Mesendoderm (in vitro differentiated cells): ENCODE data around the gene GLT6D1.

Source experiments
- DNase-seq: peaks from one replicate; pipeline ENCODE4 v3.0.0; 2013
- H2AK5ac ChIP-seq: 2 replicates; pipeline ENCODE4 v1.6.1; 2013; ENCODE audit warnings: low read length, inconsistent platforms
- H2BK120ac ChIP-seq: 2 replicates; pipeline ENCODE4 v1.6.1; 2013; ENCODE audit warnings: low read depth, mild to moderate bottlenecking, low read length, moderate library complexity, mixed read lengths
- H2BK15ac ChIP-seq: replicated peaks from 2 replicates; pipeline ENCODE4 v1.6.1; 2013; ENCODE audit warnings: low read depth, mild to moderate bottlenecking, moderate library complexity
- H2BK5ac ChIP-seq: 2 replicates; pipeline ENCODE4 v1.6.1; 2013; ENCODE audit warnings: low read length, inconsistent platforms
- H3K18ac ChIP-seq: 2 replicates; pipeline ENCODE4 v1.6.1; 2013; ENCODE audit warnings: mild to moderate bottlenecking, low read length, mixed read lengths
- H3K23ac ChIP-seq: one replicate; pipeline ENCODE4 v1.6.1; 2013; ENCODE audit warnings: low read length
- H3K27ac ChIP-seq: 2 replicates; pipeline ENCODE4 v1.5.1; 2013; ENCODE audit warnings: low read depth, mild to moderate bottlenecking, inconsistent platforms, low read length, moderate library complexity
- H3K27me3 ChIP-seq: 2 replicates; pipeline ENCODE4 v1.6.1; 2013; ENCODE audit warnings: low read length, control low read depth, mild to moderate bottlenecking, inconsistent platforms; ENCODE audit not compliant: insufficient read depth, poor library complexity
- H3K36me3 ChIP-seq: 2 replicates; pipeline ENCODE4 v1.6.1; 2013; ENCODE audit warnings: low read length, inconsistent platforms; ENCODE audit not compliant: control insufficient read depth, insufficient read depth
- H3K4ac ChIP-seq: one replicate; pipeline ENCODE4 v1.6.1; 2013; ENCODE audit warnings: low read depth, mild to moderate bottlenecking, low read length, moderate library complexity
- H3K4me1 ChIP-seq: 2 replicates; pipeline ENCODE4 v1.6.1; 2013; ENCODE audit warnings: low read depth, low read length, inconsistent platforms; ENCODE audit not compliant: control insufficient read depth
- H3K4me2 ChIP-seq: 2 replicates; pipeline ENCODE4 v1.6.1; 2013; ENCODE audit warnings: low read length
- H3K4me3 ChIP-seq: 2 replicates; pipeline ENCODE4 v1.5.1; 2013; ENCODE audit warnings: mild to moderate bottlenecking, low read length
- H3K56ac ChIP-seq: one replicate; pipeline ENCODE4 v1.6.1; 2013; ENCODE audit warnings: low read length
- H3K79me1 ChIP-seq: 2 replicates; pipeline ENCODE4 v1.6.1; 2013; ENCODE audit warnings: low read length, inconsistent platforms
- H3K79me2 ChIP-seq: 2 replicates; pipeline ENCODE4 v1.6.1; 2013; ENCODE audit warnings: mild to moderate bottlenecking, low read length; ENCODE audit not compliant: control insufficient read depth, insufficient read depth
- H3K9ac ChIP-seq: 2 replicates; pipeline ENCODE4 v1.6.1; 2013; ENCODE audit warnings: low read length, inconsistent platforms
- H4K5ac ChIP-seq: one replicate; pipeline ENCODE4 v1.6.1; 2013; ENCODE audit warnings: low read length
- H4K8ac ChIP-seq: one replicate; pipeline ENCODE4 v1.6.1; 2013; ENCODE audit warnings: low read depth, mild to moderate bottlenecking, control low read depth, low read length, moderate library complexity
- WGBS: extraction: QIAGEN DNeasy Blood & Tissue Kit; methylation state at CpG from one replicate; pipeline ENCODE4 v1.1.7; 2013; ENCODE audit warnings: low lambda C conversion rate, missing lambda C conversion rate; ENCODE audit not compliant: insufficient coverage; ENCODE audit errors: extremely low coverage; 5-methylcytosine and 5-hydroxymethylcytosine counted together

Gene GLT6D1

DNA sequence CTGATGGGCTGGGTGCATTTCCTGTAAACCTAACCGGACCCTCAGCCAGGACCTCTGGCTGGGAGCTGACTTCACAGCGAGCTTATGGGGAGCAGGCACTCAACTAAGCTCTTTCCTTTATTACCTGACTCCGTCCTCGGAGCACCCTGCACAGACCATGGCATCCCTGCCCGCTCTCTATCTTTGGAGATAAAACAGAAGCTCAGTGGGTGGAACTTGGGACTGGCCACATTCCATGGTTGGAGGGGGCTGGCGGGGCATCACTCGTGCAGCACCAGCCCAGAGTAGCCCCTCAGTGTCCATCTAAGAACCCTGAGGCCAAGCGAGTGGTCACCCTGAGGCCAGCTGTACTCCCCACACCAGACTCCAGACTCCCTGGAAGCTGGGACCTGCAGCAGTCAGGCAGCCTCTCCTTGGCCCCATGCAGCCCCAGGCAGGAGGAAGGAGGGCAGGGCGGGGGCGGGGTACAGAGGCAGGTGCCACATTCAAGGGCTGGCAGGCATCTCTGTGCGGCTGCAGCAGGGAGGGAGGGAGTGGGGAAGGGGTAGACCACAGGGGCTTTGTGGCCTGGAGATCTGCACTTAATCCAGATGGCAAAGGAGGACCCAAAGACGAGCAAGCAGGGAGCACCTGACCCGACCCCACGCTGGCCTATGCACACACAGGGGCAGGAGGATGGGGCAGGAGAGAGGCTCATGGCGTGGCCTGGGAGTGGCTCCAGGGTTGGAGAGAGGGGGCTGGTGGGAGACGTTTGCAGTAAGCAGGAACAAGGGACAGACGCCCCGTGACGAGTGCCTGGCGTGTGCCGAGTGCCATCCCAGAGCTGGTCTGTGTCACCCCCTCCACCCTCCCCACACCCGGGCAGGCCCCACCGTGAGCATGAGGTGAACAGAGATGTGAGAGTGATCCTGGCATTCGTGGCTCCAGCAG lies 26.1 kb downstream of the GLT6D1 start:
- H3K4me3 ChIP-seq = no peak overlapping the region
- no peak overlapping the region for H2BK15ac ChIP-seq
- no peaks in the 10 kb centered on the region for H3K27me3 ChIP-seq
- no peak overlapping the region for H2BK120ac ChIP-seq
- no peak overlapping the region for H3K56ac ChIP-seq
- H3K79me1 ChIP-seq = no peaks in the 10 kb centered on the region
- no CpG with 5 or more reads among the region's 24 CpGs for WGBS
- H2BK5ac ChIP-seq = no peak overlapping the region
- no peaks in the 10 kb centered on the region for H3K79me2 ChIP-seq
- H3K4me1 ChIP-seq = no peaks in the 10 kb centered on the region
- no peak overlapping the region for H4K5ac ChIP-seq
- H3K27ac ChIP-seq = no peak overlapping the region
- no peak overlapping the region for H3K23ac ChIP-seq
- no peak overlapping the region for H4K8ac ChIP-seq
- H3K36me3 ChIP-seq = no peaks in the 10 kb centered on the region
- DNase-seq = no peak
- no peak overlapping the region for H3K18ac ChIP-seq
- no peak overlapping the region for H3K9ac ChIP-seq
- no peak overlapping the region for H2AK5ac ChIP-seq
- H3K4ac ChIP-seq = no peak overlapping the region
- no peak overlapping the region for H3K4me2 ChIP-seq

DNA sequence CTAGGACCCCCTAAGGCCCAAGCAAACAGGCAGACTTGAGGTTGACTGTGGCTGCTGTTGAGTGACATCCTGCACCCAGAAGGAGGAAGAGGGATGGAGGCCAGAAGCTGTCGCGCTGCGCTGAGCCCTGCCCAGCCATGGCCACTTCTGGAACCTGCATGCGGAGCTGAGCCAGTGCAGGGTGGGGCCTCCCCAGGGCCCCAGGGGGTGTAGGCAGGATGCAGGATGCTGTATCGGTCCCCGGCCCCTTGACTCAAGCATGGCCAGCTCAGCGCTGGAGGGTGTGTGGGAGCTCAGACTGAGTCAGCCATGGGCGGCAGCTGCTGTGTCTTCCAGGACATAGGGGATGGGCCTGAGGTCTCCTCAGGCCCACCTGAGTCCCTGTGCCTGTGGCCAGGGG lies 26.9 kb downstream of the GLT6D1 start:
- Histone ChIP-seq H3K23ac (no peak overlapping the region), H3K4ac (no peak overlapping the region), H3K9ac (no peak overlapping the region), H2BK120ac (no peak overlapping the region), H2BK15ac (no peak overlapping the region), H3K27ac (no peak overlapping the region), H3K56ac (no peak overlapping the region), H3K4me3 (no peak overlapping the region), H4K8ac (no peak overlapping the region), H3K4me1 (no peaks in the 10 kb centered on the region), H3K79me2 (no peaks in the 10 kb centered on the region), H3K4me2 (no peak overlapping the region), H4K5ac (no peak overlapping the region), H2BK5ac (no peak overlapping the region), H3K18ac (no peak overlapping the region), H3K79me1 (no peaks in the 10 kb centered on the region), H3K27me3 (no peaks in the 10 kb centered on the region), H3K36me3 (no peaks in the 10 kb centered on the region), H2AK5ac (no peak overlapping the region)
- no CpG with 5 or more reads among the region's 8 CpGs for WGBS
- DNase-seq = no peak

DNA sequence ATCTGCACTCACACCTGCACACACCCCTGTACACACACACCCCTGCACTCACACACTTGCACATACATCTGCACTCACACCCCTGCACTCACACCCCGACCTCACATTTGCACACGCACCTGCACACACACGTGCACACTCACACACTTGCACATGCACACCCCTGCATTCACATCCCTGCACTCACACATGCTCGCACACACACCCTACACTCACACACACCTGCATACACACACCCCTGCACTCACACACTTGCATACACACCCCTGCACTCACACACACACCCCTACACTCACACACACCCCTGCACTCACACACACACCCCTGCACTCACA lies 27.5 kb downstream of the GLT6D1 start:
- Histone ChIP-seq H3K23ac (no peak overlapping the region), H2BK120ac (no peak overlapping the region), H3K4me3 (no peak overlapping the region), H3K18ac (no peak overlapping the region), H3K79me1 (no peaks in the 10 kb centered on the region), H3K27ac (no peak overlapping the region), H2AK5ac (no peak overlapping the region), H4K5ac (no peak overlapping the region), H3K4me2 (no peak overlapping the region), H3K9ac (no peak overlapping the region), H4K8ac (no peak overlapping the region), H3K4ac (no peak overlapping the region), H2BK5ac (no peak overlapping the region), H3K79me2 (no peaks in the 10 kb centered on the region), H3K27me3 (no peaks in the 10 kb centered on the region), H3K4me1 (no peaks in the 10 kb centered on the region), H3K56ac (no peak overlapping the region), H2BK15ac (no peak overlapping the region), H3K36me3 (no peaks in the 10 kb centered on the region)
- no CpG with 5 or more reads among the region's 4 CpGs for WGBS
- no peak for DNase-seq

DNA sequence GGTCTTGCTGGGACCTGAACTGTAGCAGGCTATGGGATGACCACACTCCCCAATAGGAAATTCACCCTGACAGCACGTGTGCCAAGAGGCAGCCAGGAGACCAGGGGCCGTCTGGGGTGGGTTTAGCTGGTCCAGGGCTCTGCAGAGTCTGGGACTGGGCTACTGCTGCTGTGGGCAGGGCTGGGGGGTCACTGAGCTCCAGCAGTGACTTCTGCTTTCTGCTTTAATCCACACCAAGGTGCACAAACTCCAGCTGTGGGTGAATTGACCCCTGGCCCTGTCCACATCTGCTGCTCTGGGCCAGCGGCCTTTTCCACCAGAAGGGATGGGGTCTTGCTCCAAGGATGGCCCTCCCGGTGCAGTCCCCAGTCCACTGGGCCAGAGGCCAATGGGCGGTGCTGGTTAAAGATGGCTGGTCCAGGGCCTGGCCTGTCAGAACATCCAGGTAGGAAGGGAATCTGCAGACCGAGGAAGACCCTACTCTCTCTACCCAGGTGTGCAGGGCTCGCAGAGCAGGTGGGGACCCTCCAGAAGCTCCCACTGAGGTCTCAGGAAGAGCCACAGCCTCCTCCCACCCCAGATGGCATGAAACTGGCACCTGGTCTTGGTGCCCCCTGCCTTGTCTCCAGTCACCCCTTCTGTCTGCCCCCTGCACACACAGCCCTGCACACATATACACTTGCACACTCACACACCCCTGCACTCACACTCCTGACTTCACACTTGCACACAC lies 28.0 kb downstream of the GLT6D1 start:
- no peak overlapping the region for H3K27ac ChIP-seq
- H3K9ac ChIP-seq = no peak overlapping the region
- no peaks in the 10 kb centered on the region for H3K36me3 ChIP-seq
- no peak overlapping the region for H3K4me3 ChIP-seq
- H2BK120ac ChIP-seq = no peak overlapping the region
- H3K23ac ChIP-seq = no peak overlapping the region
- H3K4me1 ChIP-seq = no peaks in the 10 kb centered on the region
- DNase-seq = no peak
- no peak overlapping the region for H2BK15ac ChIP-seq
- no CpG with 5 or more reads among the region's 7 CpGs for WGBS
- H4K5ac ChIP-seq = no peak overlapping the region
- no peak overlapping the region for H3K4ac ChIP-seq
- no peaks in the 10 kb centered on the region for H3K27me3 ChIP-seq
- no peak overlapping the region for H3K18ac ChIP-seq
- H3K79me1 ChIP-seq = no peaks in the 10 kb centered on the region
- no peak overlapping the region for H3K4me2 ChIP-seq
- no peaks in the 10 kb centered on the region for H3K79me2 ChIP-seq
- no peak overlapping the region for H4K8ac ChIP-seq
- no peak overlapping the region for H2AK5ac ChIP-seq
- H3K56ac ChIP-seq = no peak overlapping the region
- no peak overlapping the region for H2BK5ac ChIP-seq

DNA sequence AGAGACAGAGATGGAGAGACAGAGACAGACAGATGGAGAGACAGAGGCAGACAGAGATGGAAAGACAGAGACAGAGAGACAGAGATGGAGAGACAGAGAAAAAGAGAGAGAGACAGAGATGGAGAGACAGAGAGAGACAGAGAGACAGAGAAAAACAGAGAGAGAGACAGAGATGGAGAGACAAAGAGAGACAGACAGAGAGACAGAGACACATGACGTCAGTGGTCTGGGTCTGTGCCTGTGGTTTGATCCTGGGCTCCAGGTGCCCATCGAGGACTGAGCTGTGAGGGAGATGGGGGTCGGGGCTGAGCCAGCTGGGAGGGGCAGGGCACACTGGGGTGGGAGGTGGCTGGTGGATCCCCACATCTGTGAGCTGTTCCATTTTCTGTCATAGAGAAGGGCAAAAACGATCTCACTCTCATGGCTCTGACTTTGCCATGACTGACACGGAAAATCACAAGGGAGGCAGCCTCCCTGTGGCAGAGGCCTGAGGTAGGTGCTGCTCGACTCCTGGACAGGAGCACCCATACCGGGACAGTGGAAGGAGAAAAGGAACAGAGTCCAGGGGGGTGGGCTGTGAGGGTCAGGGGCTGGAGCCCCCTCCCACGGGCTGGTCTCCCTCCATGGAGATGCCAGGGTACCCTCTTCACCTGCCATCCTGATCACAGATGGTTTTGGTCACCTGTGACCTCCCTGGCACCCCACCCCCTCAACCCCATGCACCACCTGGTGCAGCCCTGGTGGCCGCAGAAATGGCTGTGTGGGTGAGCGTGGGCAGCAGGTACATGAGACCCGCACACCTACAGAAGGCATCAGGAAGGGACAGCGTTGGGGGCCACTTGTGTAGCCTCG lies 28.8 kb downstream of the GLT6D1 start:
- Histone ChIP-seq H2BK120ac (no peak overlapping the region), H3K36me3 (no peaks in the 10 kb centered on the region), H2BK5ac (no peak overlapping the region), H3K23ac (no peak overlapping the region), H2AK5ac (no peak overlapping the region), H3K27me3 (no peaks in the 10 kb centered on the region), H3K79me1 (no peaks in the 10 kb centered on the region), H3K27ac (no peak overlapping the region), H3K56ac (no peak overlapping the region), H3K4me1 (no peaks in the 10 kb centered on the region), H2BK15ac (no peak overlapping the region), H4K8ac (no peak overlapping the region), H3K79me2 (no peaks in the 10 kb centered on the region), H3K4me2 (no peak overlapping the region), H3K18ac (no peak overlapping the region), H4K5ac (no peak overlapping the region), H3K9ac (no peak overlapping the region), H3K4me3 (no peak overlapping the region), H3K4ac (no peak overlapping the region)
- no peak for DNase-seq
- WGBS = no CpG with 5 or more reads among the region's 13 CpGs
